Vagina (tissue), 2 donors: Measurements from ENCODE around the gene TSEN54. TPM values are rescaled to one million over a fixed set of nuclear protein-coding genes. Genes with fewer than 3 reads are reported as not detected.

Experiments used
- DNase-seq, 2 donors: peaks; one replicate each; pipeline ENCODE4 v3.0.0-alpha.2; 2017; ENCODE audit errors: extremely low spot score in 2 of 2
- H3K27ac ChIP-seq: fragments of 200-600 bp; sonication (generic); one replicate; pipeline ENCODE4 v1.5.1; 2019
- H3K27me3 ChIP-seq: fragments of 200-600 bp; sonication (generic); one replicate; pipeline ENCODE4 v1.5.1; 2019
- H3K36me3 ChIP-seq, 2 donors: fragments of 200-600 bp; sonication (generic); one replicate each; pipeline ENCODE4 v1.5.1; 2017 to 2019
- H3K4me1 ChIP-seq: fragments of 200-600 bp; sonication (generic); one replicate; pipeline ENCODE4 v1.5.1; 2019
- H3K4me3 ChIP-seq, 2 donors: fragments of 200-600 bp; sonication (generic); 1 replicate in 1 of 2; 2 replicates in 1 of 2; pipeline ENCODE4 v1.5.1; 2016 to 2019
- H3K9me3 ChIP-seq: fragments of 200-600 bp; sonication (generic); one replicate; pipeline ENCODE4 v1.5.1; 2019
- POLR2A ChIP-seq, 2 donors: fragments of 450-650 bp; IDR thresholded peaks; one replicate each; pipeline ENCODE4 v1.6.1; 2017; ENCODE audit warnings: antibody characterized with exemption in 2 of 2, mild to moderate bottlenecking in 2 of 2, moderate library complexity in 2 of 2
- POLR2AphosphoS5 ChIP-seq, 2 donors: sonication (generic); formaldehyde crosslinking; IDR thresholded peaks; one replicate each; pipeline ENCODE4 v1.9.0; 2017; ENCODE audit warnings: antibody characterized with exemption in 2 of 2, mild to moderate bottlenecking in 2 of 2, low read depth in 1 of 2; ENCODE audit not compliant: insufficient read depth in 1 of 2
- intact Hi-C: fragments of 100-400 bp; cut with DNase I; formaldehyde crosslinking; loops from one replicate; pipeline ENCODE4 v1.15.1; 2023
- total RNA-seq: library from RNA; depleted of rRNA; stranded (reverse); fragments of >200 nt; gene quantifications from one replicate; pipeline ENCODE4 v1.2.3, GENCODE V29; 2016
- TF ChIP-seq, protein P1 (sequence below), 3 experiments: fragments of 450-650 bp in 2 of 3; fragments of 200-600 bp in 1 of 3; sonication (generic) in 1 of 3; IDR thresholded peaks; one replicate each; pipeline ENCODE4 v1.5.1; 2017 to 2019; ENCODE audit warnings: antibody characterized with exemption in 3 of 3, mild to moderate bottlenecking in 2 of 3, moderate library complexity in 2 of 3

TSEN54 gene
- total RNA-seq, 1 donor from 2014 or later = 30.9 TPM

DNA sequence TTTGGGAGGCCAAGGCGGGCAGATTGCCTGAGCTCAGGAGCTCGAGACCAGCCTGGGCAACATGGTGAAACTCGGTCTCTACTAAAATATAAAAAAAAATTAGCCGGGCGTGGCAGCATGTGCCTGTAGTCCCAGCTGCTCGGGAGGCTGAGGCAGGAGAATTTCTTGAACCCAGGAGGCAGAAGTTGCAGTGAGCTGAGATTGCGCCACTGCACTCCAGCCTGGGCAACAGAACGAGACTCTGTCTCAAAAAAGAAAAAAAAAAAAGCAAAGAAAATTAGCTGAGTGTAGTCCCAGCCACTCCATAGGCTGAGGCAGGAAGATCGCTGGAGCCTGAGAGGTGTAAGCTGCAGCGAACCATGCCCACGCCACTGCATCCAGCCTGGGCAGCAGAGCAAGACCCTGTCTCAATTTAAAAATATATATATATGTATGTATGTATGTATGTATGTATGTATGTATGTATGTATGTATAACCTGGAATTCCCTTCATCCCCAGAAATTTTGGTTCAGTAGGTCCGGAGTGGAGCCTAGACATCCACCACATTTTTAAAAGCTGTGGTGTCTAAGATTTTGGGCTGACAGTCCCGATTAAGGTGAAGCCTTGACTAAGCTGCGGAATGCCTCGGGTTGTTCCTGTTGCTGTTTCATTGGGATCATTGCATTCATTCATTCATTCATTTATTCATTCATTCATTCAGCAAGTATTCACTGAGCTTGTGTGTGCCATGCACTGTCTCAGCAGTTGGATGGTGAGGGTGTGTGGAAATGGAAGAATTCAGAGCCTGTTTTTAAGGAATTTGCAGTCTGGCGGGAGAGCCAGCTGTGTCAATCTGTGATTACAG is 34.0 kb upstream of the TSEN54 start:
- Histone ChIP-seq H3K27me3 (no peaks in the 10 kb centered on the region), H3K9me3 (no peaks in the 10 kb centered on the region), H3K4me3 (no peak overlapping the region), H3K36me3 (no peaks in the 10 kb centered on the region), H3K27ac (no peak overlapping the region), H3K4me1 (peaks cover 16% of the 10 kb centered on the region)
- intact Hi-C loops = loop anchor here (2.0 kb wide), 1 partner anchor 32 kb away; the partner anchor contains the start of gene CASKIN2
- TF ChIP-seq, protein P1, sequence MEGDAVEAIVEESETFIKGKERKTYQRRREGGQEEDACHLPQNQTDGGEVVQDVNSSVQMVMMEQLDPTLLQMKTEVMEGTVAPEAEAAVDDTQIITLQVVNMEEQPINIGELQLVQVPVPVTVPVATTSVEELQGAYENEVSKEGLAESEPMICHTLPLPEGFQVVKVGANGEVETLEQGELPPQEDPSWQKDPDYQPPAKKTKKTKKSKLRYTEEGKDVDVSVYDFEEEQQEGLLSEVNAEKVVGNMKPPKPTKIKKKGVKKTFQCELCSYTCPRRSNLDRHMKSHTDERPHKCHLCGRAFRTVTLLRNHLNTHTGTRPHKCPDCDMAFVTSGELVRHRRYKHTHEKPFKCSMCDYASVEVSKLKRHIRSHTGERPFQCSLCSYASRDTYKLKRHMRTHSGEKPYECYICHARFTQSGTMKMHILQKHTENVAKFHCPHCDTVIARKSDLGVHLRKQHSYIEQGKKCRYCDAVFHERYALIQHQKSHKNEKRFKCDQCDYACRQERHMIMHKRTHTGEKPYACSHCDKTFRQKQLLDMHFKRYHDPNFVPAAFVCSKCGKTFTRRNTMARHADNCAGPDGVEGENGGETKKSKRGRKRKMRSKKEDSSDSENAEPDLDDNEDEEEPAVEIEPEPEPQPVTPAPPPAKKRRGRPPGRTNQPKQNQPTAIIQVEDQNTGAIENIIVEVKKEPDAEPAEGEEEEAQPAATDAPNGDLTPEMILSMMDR (IDR thresholded peaks at IDR 0.05) = no peak
- TF ChIP-seq POLR2AphosphoS5 (IDR thresholded peaks at IDR 0.05; ENCODE audit: insufficient read depth in 1 of 2, low read depth in 1 of 2) (no peak), POLR2A (IDR thresholded peaks at IDR 0.05) (no peak)
- no peak for DNase-seq

DNA sequence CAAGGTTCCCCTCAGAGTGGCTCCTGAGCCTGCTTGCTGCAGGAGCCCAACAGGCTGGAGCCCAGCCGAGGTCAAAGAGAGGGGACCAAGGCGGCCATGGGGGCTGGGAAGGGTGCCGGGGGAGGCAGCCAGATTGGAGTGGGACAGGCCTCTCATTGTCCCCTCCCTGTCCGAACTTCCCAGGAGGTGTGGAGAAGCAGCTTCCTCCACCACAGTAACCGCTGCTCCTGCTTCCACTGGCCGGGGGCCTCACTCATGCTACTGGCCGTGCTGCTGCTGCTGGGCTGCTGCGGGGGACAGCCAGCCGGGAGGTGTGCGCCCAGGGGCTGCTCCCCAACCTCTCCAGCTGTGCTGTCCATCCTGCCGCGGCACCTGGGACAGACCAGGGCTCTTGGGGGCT is 30.6 kb upstream of the TSEN54 start:
- no peak for TF ChIP-seq POLR2AphosphoS5 (IDR thresholded peaks at IDR 0.05; ENCODE audit: insufficient read depth in 1 of 2, low read depth in 1 of 2)
- no peak for TF ChIP-seq POLR2A (IDR thresholded peaks at IDR 0.05)
- TF ChIP-seq, protein P1 (IDR thresholded peaks at IDR 0.05) = no peak
- intact Hi-C loops = no loop called here
- H3K36me3 ChIP-seq = no peaks in the 10 kb centered on the region
- no peaks in the 10 kb centered on the region for H3K27me3 ChIP-seq
- DNase-seq = no peak
- H3K9me3 ChIP-seq = no peaks in the 10 kb centered on the region
- peaks cover 9% of the 10 kb centered on the region for H3K4me1 ChIP-seq
- H3K27ac ChIP-seq = no peak overlapping the region
- no peak overlapping the region for H3K4me3 ChIP-seq

DNA sequence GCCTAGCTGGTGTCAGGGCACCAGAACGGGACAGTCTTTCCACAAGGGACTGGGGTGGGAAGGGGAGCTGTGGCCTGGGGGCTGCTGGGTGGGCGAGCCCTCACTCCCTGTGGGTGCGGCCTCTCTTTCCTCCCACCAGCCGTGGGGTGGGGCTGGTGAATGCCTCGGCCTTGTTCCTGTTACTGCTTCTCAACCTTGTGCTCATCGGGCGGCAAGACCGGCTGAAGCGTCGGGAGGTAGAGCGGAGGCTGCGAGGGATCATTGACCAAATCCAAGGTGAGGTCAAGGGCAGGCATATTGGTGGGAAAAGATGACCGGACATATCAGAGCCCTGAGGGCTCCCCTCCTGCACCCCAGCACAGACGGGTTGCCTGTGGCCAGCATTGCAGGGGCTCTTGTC is 30.2 kb upstream of the TSEN54 start:
- H3K9me3 ChIP-seq = no peaks in the 10 kb centered on the region
- no peak for DNase-seq
- no peak overlapping the region for H3K4me3 ChIP-seq
- H3K36me3 ChIP-seq = peaks cover 0 to 4% of the 10 kb centered on the region in 2 donors
- H3K27me3 ChIP-seq = no peaks in the 10 kb centered on the region
- H3K4me1 ChIP-seq = peaks cover 4% of the 10 kb centered on the region
- intact Hi-C loops = no loop called here
- TF ChIP-seq, protein P1 (IDR thresholded peaks at IDR 0.05) = no peak
- TF ChIP-seq POLR2AphosphoS5 (IDR thresholded peaks at IDR 0.05; ENCODE audit: insufficient read depth in 1 of 2, low read depth in 1 of 2) (no peak), POLR2A (IDR thresholded peaks at IDR 0.05) (no peak)
- H3K27ac ChIP-seq = no peak overlapping the region

DNA sequence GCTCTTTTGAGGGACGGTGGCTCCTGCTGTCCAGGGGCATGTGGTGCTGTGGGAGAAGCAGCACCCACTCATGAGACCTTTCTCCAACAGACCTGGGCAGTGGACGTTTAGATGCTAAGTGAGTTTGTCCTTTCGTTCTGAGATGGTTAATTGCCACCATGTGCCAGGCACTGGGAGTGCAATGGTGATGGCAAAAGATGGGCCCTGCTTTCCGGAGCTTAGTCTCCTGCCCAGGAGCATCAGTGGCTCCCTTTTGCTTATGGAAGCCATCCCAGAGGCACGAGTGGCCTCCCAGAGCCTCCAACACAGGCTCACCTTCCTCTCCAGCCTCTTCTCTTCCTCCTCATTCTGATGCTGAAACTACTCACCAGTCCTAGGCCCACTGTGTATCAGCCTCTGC is 29.4 kb upstream of the TSEN54 start:
- Histone ChIP-seq H3K4me1 (no peaks in the 10 kb centered on the region), H3K27me3 (no peaks in the 10 kb centered on the region), H3K36me3 (peaks cover 0 to 12% of the 10 kb centered on the region in 2 donors), H3K4me3 (no peak overlapping the region), H3K9me3 (no peaks in the 10 kb centered on the region), H3K27ac (no peak overlapping the region)
- TF ChIP-seq POLR2AphosphoS5 (IDR thresholded peaks at IDR 0.05; ENCODE audit: insufficient read depth in 1 of 2, low read depth in 1 of 2) = no peak
- TF ChIP-seq POLR2A (IDR thresholded peaks at IDR 0.05) = no peak
- TF ChIP-seq, protein P1 (IDR thresholded peaks at IDR 0.05) = no peak
- no peak for DNase-seq
- intact Hi-C loops = no loop called here
